SK-N-SH treated with all-trans-retinoic acid at 6 μM for 48 hours (cell line): ENCODE results near the gene BATF3.

Experiments
- ATAC-seq: fragments of 200-7000 bp; cut with Tn5 transposase; 3 replicates; pipeline ENCODE4 v1.9.1; 2020; ENCODE audit warnings: mild to moderate bottlenecking, moderate library complexity
- ARNTL ChIP-seq: fragments of 450-650 bp; formaldehyde crosslinking; IDR thresholded peaks from 2 replicates; pipeline ENCODE4 v1.5.0; 2020; ENCODE audit warnings: low read depth, mild to moderate bottlenecking, moderate library complexity, borderline replicate concordance
- BACH2 ChIP-seq: fragments of 250-450 bp; sonication (Bioruptor Pico); IDR thresholded peaks from 2 replicates; pipeline ENCODE4 v1.9.0; 2021; ENCODE audit warnings: mild to moderate bottlenecking, borderline replicate concordance
- CSDC2 ChIP-seq: fragments of 250-450 bp; sonication (Bioruptor Pico); IDR thresholded peaks from 2 replicates; pipeline ENCODE4 v1.5.0; 2020; ENCODE audit warnings: mild to moderate bottlenecking, moderate library complexity
- CSRNP3 ChIP-seq: fragments of 250-450 bp; sonication (Bioruptor Pico); IDR thresholded peaks from 2 replicates; pipeline ENCODE4 v1.5.1; 2021; ENCODE audit warnings: mild to moderate bottlenecking, moderate library complexity
- ESRRG ChIP-seq: fragments of 250-450 bp; sonication (Bioruptor Pico); IDR thresholded peaks from 2 replicates; pipeline ENCODE4 v1.6.1; 2021; ENCODE audit warnings: mild to moderate bottlenecking
- OSR1 ChIP-seq: fragments of 250-450 bp; sonication (Bioruptor Pico); IDR thresholded peaks from 2 replicates; pipeline ENCODE4 v1.8.0; 2022; ENCODE audit warnings: moderate library complexity, mild to moderate bottlenecking, inconsistent platforms
- PATZ1 ChIP-seq: fragments of 250-450 bp; sonication (Bioruptor Pico); IDR thresholded peaks from 2 replicates; pipeline ENCODE4 v1.8.0; 2020; ENCODE audit warnings: mild to moderate bottlenecking, moderate library complexity, borderline replicate concordance
- PPARA ChIP-seq: fragments of 250-450 bp; sonication (Bioruptor Pico); IDR thresholded peaks from 2 replicates; pipeline ENCODE4 v1.5.0; 2020; ENCODE audit warnings: mild to moderate bottlenecking, borderline replicate concordance
- RARB ChIP-seq: fragments of 250-450 bp; sonication (Bioruptor Pico); IDR thresholded peaks from 2 replicates; pipeline ENCODE4 v1.8.0; 2021; ENCODE audit warnings: mild to moderate bottlenecking, moderate library complexity
- SNAI2 ChIP-seq: fragments of 250-450 bp; sonication (Bioruptor Pico); IDR thresholded peaks from 2 replicates; pipeline ENCODE4 v1.5.0; 2020; ENCODE audit warnings: mild to moderate bottlenecking, moderate library complexity
- TCF4 ChIP-seq: fragments of 250-450 bp; sonication (Bioruptor Pico); IDR thresholded peaks from 2 replicates; pipeline ENCODE4 v1.8.0; 2021; ENCODE audit warnings: mild to moderate bottlenecking, moderate library complexity, borderline replicate concordance
- TOX ChIP-seq: fragments of 250-450 bp; sonication (Bioruptor Pico); IDR thresholded peaks from 2 replicates; pipeline ENCODE4 v1.8.0; 2021; ENCODE audit warnings: mild to moderate bottlenecking, moderate library complexity, borderline replicate concordance
- ZC3H10 ChIP-seq: fragments of 250-450 bp; sonication (Bioruptor Pico); IDR thresholded peaks from 2 replicates; pipeline ENCODE4 v1.5.1; 2021; ENCODE audit warnings: mild to moderate bottlenecking, moderate library complexity
- ZFP3 ChIP-seq: fragments of 250-450 bp; sonication (Bioruptor Pico); IDR thresholded peaks from 2 replicates; pipeline ENCODE4 v1.5.0; 2020; ENCODE audit warnings: mild to moderate bottlenecking, moderate library complexity
- ZFP30 ChIP-seq: fragments of 450-650 bp; formaldehyde crosslinking; IDR thresholded peaks from 2 replicates; pipeline ENCODE4 v1.5.0; 2022; ENCODE audit warnings: mild to moderate bottlenecking, moderate library complexity
- ZNF565 ChIP-seq: fragments of 450-650 bp; formaldehyde crosslinking; conservative IDR thresholded peaks from 2 replicates; pipeline ENCODE4 v1.5.0; 2020; ENCODE audit warnings: low read depth, mild to moderate bottlenecking, moderate library complexity
- ZNF70 ChIP-seq: fragments of 450-650 bp; formaldehyde crosslinking; IDR thresholded peaks from 2 replicates; pipeline ENCODE4 v1.5.0; 2020; ENCODE audit warnings: mild to moderate bottlenecking, moderate library complexity
- ZNF8 ChIP-seq: fragments of 450-650 bp; formaldehyde crosslinking; IDR thresholded peaks from 2 replicates; pipeline ENCODE4 v1.5.0; 2020; ENCODE audit warnings: mild to moderate bottlenecking, moderate library complexity
- TF ChIP-seq, protein P1 (sequence below): fragments of 250-450 bp; sonication (Bioruptor Pico); IDR thresholded peaks from 2 replicates; pipeline ENCODE4 v1.8.0; 2021; ENCODE audit warnings: low read depth, mild to moderate bottlenecking, moderate library complexity, borderline replicate concordance
- TF ChIP-seq, protein P2 (sequence below): fragments of 250-450 bp; sonication (Bioruptor Pico); IDR thresholded peaks from 2 replicates; pipeline ENCODE4 v1.5.0; 2020; ENCODE audit warnings: mild to moderate bottlenecking, moderate library complexity
- TF ChIP-seq, protein P3 (sequence below): fragments of 250-450 bp; sonication (Bioruptor Pico); IDR thresholded peaks from 2 replicates; pipeline ENCODE4 v1.5.1; 2020; ENCODE audit warnings: low read depth, mild to moderate bottlenecking, moderate library complexity

The BATF3 gene

DNA sequence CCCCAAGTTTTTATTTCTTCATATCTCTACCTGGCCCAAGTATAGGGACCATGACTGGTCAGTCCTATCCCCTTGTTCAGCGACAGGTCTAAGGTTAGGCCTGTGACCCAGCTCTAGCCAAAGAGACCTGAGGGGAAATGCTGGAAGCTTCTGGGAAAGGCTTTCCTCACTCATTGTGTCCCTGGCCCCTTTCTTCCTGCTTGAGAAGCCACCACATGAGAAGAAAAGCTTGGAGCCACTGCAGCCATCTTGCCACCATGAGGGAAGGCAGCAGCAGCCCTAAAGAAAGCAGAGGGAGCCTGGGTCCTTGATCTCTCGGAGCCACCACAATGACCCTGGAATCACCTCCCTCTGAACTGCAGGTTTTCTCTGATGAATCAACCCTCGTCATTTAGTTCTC, 47.7 kb downstream of the BATF3 start:
- ATAC-seq = no peak
- TF ChIP-seq, protein P1, sequence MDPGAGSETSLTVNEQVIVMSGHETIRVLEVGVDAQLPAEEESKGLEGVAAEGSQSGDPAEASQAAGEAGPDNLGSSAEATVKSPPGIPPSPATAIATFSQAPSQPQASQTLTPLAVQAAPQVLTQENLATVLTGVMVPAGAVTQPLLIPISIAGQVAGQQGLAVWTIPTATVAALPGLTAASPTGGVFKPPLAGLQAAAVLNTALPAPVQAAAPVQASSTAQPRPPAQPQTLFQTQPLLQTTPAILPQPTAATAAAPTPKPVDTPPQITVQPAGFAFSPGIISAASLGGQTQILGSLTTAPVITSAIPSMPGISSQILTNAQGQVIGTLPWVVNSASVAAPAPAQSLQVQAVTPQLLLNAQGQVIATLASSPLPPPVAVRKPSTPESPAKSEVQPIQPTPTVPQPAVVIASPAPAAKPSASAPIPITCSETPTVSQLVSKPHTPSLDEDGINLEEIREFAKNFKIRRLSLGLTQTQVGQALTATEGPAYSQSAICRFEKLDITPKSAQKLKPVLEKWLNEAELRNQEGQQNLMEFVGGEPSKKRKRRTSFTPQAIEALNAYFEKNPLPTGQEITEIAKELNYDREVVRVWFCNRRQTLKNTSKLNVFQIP (CRISPR knock-in tag) = no peak
- no peak for TF ChIP-seq CSRNP3 (CRISPR knock-in tag)
- no peak for TF ChIP-seq SNAI2 (CRISPR knock-in tag)
- no peak for TF ChIP-seq TCF4 (CRISPR knock-in tag)
- no peak for TF ChIP-seq ZNF70 (CRISPR knock-in tag)
- no peak for TF ChIP-seq BACH2
- no peak for TF ChIP-seq OSR1 (CRISPR knock-in tag)
- TF ChIP-seq ZC3H10 = no peak
- TF ChIP-seq TOX (CRISPR knock-in tag) = no peak
- no peak for TF ChIP-seq PATZ1 (CRISPR knock-in tag)
- TF ChIP-seq ZNF8 (CRISPR knock-in tag) = no peak
- TF ChIP-seq, protein P2, sequence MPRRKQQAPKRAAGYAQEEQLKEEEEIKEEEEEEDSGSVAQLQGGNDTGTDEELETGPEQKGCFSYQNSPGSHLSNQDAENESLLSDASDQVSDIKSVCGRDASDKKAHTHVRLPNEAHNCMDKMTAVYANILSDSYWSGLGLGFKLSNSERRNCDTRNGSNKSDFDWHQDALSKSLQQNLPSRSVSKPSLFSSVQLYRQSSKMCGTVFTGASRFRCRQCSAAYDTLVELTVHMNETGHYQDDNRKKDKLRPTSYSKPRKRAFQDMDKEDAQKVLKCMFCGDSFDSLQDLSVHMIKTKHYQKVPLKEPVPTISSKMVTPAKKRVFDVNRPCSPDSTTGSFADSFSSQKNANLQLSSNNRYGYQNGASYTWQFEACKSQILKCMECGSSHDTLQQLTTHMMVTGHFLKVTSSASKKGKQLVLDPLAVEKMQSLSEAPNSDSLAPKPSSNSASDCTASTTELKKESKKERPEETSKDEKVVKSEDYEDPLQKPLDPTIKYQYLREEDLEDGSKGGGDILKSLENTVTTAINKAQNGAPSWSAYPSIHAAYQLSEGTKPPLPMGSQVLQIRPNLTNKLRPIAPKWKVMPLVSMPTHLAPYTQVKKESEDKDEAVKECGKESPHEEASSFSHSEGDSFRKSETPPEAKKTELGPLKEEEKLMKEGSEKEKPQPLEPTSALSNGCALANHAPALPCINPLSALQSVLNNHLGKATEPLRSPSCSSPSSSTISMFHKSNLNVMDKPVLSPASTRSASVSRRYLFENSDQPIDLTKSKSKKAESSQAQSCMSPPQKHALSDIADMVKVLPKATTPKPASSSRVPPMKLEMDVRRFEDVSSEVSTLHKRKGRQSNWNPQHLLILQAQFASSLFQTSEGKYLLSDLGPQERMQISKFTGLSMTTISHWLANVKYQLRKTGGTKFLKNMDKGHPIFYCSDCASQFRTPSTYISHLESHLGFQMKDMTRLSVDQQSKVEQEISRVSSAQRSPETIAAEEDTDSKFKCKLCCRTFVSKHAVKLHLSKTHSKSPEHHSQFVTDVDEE (CRISPR knock-in tag) = no peak
- TF ChIP-seq, protein P3, sequence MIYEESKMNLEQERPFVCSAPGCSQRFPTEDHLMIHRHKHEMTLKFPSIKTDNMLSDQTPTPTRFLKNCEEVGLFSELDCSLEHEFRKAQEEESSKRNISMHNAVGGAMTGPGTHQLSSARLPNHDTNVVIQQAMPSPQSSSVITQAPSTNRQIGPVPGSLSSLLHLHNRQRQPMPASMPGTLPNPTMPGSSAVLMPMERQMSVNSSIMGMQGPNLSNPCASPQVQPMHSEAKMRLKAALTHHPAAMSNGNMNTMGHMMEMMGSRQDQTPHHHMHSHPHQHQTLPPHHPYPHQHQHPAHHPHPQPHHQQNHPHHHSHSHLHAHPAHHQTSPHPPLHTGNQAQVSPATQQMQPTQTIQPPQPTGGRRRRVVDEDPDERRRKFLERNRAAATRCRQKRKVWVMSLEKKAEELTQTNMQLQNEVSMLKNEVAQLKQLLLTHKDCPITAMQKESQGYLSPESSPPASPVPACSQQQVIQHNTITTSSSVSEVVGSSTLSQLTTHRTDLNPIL (CRISPR knock-in tag) = no peak
- TF ChIP-seq PPARA (CRISPR knock-in tag) = no peak
- TF ChIP-seq RARB (CRISPR knock-in tag) = no peak
- no peak for TF ChIP-seq CSDC2 (CRISPR knock-in tag)
- TF ChIP-seq ESRRG (CRISPR knock-in tag) = no peak
- TF ChIP-seq ZFP30 = no peak
- TF ChIP-seq, all 23 proteins: peak for 0

- TF ChIP-seq OSR1 (CRISPR knock-in tag) (no peak), SNAI2 (CRISPR knock-in tag) (no peak), ZNF70 (CRISPR knock-in tag) (no peak), ZNF565 (CRISPR knock-in tag) (no peak), ZFP30 (no peak), TCF4 (CRISPR knock-in tag) (no peak), PPARA (CRISPR knock-in tag) (no peak), ZFP3 (CRISPR knock-in tag) (no peak), ZNF8 (CRISPR knock-in tag) (no peak), CSRNP3 (CRISPR knock-in tag) (no peak), ARNTL (CRISPR knock-in tag) (no peak)
- TF ChIP-seq, protein P1 (CRISPR knock-in tag) = no peak
Measured at GRCh38 chr1:212651521-212651920, 48.1 kb downstream of the BATF3 start.

More at GRCh38 chr1:212651521-212651920, 48.1 kb downstream of the BATF3 start:
- peak; percentile 31; the same call in 2 of the 3 replicates for ATAC-seq
